GM19238 (cell line): Measurements from ENCODE around the gene WDR90.

Source experiments
- DNase-seq: peaks from one replicate; pipeline ENCODE4 v3.0.0; 2011; ENCODE audit warnings: low spot score; ENCODE audit not compliant: insufficient read length

The WDR90 gene

DNA sequence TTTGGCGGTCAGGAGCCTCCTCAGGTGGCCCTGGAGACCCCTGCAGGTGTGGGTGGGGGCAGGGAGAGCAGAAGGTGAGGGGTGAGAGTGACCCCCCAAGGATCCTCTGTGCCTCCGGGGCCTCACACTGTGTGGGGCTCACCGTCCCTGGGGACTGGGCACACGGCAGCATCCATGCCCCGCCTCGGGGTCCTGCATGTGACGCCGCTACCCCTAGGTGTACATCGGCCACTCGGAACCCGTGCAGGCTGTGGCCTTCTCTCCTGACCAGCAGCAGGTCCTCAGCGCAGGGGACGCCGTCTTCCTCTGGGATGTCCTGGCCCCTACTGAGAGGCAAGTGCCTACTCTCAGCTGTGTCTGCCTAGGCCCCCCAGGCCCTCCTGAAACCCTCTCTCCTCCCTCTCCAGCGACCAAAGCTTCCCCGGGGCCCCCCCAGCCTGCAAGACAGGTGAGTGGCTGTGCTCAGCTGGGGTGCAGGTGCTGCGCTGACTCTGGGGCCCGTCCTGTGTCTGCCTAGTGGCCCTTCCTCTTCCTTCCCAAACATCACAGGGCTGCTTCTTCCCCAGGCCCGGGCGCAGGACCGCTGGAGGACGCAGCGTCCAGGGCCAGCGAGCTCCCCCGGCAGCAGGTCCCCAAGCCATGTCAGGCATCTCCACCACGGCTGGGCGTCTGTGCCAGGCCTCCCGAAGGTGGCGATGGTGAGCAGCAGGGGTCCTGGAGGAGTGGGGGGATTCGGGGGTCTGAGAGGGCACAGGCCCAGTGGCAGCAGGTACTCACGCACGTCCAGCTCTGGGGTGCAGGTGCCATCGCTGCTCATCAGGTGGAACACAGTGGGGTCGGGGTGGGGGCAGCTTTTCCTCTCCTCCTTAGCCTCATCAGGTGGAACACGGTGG is 9.8 kb downstream of the WDR90 start:
- no peak for DNase-seq

- no peak for DNase-seq
These were observed 10.5 kb downstream of the WDR90 start for GRCh38 chr16:659618-660017.

GRCh38 chr16:660132-660458 is 10.9 kb downstream of the WDR90 start:
- no peak for DNase-seq

GRCh38 chr16:660459-661183 is 11.5 kb downstream of the WDR90 start:
- peak; percentile 93 for DNase-seq

GRCh38 chr16:661184-661821 is 12.1 kb downstream of the WDR90 start:
- DNase-seq, result no peak

DNA sequence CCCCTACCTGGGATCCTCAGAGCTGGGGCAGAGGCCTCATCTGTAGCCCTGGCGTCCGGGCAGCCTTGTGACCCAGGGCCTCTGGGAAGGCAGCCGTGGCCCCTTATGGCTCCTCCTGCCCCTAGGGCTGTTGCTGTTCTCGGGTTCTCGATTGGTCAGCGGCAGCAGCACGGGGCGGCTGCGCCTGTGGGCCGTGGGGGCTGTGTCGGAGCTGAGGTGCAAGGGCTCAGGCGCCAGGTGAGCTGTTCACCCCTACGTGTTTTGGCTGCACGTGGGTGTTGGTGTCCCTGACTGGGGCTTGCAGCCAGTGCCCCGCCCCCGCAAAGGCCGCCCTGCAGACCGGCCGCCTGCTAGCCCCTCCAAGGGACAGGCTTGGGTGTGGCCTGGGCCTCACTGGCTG is 12.9 kb downstream of the WDR90 start:
- no peak for DNase-seq

- no peak for DNase-seq
These were observed 13.4 kb downstream of the WDR90 start for GRCh38 chr16:662597-662996.

- DNase-seq, result no peak
These were observed 17.4 kb downstream of the WDR90 start for GRCh38 chr16:666572-666971.

GRCh38 chr16:667113-667779 is 18.1 kb downstream of the WDR90 start:
- no peak for DNase-seq

DNA sequence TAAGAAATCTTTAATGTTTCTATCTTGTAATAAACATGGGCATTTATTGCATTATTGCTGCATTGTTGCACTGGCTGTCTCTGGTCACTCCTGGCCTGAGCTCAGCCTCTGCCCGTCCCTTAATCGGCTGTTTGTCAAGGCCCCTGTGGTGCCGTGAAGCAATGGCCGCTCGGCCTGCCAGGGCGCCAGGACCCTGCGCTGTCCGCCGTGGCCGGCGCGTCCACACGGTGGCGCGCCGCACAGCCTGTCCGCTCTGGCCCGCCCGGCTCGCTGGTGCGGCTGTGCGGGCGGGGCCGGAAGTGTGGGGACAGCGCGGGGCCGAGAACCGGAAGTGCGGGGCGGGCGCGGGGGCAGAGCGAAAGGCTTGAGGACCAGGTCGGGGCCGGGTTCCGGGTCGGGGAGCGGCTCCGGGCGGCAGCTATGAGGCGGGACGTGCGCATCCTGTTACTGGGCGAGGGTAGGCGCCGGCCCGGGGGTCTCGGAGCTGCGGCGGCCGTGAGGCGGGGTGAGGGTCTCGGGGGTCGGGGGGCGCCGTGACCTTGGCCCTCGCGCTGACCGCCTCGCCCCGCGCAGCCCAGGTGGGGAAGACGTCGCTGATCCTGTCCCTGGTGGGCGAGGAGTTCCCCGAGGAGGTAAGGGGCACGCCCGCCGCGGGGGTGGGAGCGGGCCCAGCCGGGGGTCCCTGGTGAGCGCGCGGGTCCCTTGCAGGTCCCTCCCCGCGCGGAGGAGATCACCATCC is 18.8 kb downstream of the WDR90 start, which contains the start of gene RHOT2:
TSS of gene RHOT2 (plus strand) at position 353 of the 739 bp plus-strand sequence. CDS start at position 421, 68 bp downstream.
- DNase-seq, result peak; percentile 99

DNA sequence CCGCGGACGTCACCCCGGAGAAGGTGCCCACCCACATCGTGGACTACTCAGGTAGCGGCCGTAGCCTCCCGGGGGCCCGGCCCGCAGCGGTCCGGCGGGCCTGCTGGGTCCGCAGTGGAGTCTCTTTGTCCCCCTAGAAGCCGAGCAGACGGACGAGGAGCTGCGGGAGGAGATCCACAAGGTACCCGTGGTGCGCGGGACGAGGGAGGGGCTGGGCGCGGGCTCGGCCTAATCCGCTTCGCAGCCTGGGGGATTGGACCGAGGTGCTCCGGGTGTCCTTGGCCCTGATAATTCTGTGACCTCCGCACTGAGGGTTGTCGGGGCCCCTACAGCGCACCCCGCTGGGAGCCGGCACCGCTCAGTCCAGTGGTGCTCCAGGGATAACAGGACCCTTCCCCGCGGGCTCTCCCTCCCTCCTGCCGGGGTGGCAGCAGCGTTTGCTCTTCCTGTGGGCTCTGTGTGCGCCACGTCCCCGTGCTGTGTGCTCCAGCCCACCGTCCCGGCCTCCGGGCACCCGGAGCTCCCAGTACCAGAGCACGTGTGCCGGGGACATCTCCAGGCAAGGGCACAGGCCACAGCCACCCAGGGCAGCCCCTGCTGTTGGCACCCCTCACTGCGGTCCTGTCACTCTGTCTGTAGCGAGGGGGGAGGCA is 19.5 kb downstream of the WDR90 start:
- DNase-seq, result no peak

DNA sequence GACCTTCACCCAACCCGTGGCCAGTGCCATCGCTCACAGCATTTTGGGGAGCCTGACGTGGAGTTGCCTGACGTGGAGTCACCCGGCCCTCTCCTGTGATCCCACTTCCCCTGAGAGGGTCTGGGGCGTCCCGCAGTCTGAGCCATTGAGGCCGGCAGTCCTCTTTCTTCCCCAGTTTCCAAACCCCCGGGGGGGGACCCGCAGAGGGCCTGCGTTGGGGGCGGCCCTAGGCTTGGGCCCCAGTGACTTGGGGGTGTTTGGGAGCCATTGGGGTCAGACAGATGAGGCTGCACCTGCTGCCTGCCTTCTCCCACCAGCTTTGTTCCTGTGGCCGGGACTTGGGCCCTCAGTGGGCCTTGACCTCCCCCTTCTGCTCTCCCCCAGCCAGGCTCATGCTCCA is 20.5 kb downstream of the WDR90 start:
- no peak for DNase-seq

DNA sequence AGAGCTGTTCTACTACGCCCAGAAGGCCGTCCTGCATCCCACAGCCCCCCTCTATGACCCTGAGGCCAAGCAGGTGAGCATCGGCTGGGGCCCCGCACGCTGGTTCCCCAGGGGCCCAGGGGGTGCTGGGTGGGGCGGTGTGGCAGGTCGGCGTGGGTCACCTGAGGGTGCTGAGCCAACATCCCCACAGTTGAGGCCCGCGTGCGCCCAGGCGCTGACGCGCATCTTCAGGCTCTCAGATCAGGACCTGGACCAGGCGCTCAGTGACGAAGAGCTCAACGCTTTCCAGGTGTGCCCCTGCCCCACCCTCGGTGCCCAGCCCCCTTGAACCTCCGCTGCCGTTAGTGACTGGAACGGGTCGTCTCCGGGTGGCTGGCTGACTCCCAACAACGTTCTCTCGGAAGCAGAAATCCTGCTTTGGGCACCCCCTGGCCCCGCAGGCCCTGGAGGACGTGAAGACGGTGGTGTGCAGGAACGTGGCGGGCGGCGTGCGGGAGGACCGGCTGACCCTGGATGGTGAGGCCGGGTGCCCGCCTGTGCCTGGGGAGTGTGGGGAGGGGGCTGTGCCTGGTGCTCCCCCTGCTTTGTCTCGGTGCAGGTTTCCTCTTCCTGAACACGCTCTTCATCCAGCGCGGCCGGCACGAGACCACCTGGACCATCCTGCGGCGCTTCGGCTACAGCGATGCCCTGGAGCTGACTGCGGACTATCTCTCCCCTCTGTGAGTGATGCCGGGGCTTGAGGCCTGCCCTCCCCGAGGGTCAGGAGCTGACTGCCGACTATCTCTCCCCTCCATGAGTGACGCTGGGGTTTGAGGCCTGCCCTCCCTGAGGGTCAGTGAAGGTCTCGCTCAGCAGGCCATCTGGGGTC is 21.6 kb downstream of the WDR90 start:
- DNase-seq, result no peak

- no peak for DNase-seq
These were observed 22.4 kb downstream of the WDR90 start for GRCh38 chr16:671353-672131.

DNA sequence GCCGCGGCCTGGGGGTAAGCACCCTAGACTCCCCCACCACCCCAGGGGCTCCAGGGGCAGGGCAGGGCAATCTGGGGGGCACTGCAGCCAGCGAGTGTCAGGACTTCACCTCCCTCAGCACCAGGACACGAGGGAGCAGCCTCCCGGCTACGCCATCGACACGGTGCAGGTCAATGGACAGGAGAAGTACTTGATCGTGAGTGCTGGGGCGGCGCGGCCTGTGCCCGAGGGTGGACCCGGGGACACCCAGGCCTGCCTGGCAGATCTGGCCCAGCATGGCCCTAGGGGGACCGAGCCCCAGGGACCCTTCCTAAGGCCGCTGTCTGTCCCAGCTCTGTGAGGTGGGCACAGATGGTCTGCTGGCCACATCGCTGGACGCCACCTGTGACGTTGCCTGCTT is 23.2 kb downstream of the WDR90 start:
- DNase-seq, result no peak

DNA sequence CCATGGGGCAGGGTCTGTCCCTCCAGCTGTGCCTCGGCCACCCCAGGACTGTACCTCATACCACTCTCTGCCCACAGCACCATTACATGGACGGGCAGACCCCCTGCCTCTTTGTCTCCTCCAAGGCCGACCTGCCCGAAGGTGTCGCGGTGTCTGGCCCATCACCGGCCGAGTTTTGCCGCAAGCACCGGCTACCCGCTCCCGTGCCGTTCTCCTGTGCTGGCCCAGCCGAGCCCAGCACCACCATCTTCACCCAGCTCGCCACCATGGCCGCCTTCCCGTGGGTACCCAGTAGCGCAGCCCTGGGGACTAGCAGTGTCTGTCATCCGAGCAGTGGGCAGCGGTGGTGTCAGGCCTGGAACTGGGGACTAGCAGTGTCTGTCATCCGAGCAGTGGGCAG is 23.7 kb downstream of the WDR90 start:
- DNase-seq, result no peak

GRCh38 chr16:673399-673991 is 24.3 kb downstream of the WDR90 start:
- no peak for DNase-seq

DNA sequence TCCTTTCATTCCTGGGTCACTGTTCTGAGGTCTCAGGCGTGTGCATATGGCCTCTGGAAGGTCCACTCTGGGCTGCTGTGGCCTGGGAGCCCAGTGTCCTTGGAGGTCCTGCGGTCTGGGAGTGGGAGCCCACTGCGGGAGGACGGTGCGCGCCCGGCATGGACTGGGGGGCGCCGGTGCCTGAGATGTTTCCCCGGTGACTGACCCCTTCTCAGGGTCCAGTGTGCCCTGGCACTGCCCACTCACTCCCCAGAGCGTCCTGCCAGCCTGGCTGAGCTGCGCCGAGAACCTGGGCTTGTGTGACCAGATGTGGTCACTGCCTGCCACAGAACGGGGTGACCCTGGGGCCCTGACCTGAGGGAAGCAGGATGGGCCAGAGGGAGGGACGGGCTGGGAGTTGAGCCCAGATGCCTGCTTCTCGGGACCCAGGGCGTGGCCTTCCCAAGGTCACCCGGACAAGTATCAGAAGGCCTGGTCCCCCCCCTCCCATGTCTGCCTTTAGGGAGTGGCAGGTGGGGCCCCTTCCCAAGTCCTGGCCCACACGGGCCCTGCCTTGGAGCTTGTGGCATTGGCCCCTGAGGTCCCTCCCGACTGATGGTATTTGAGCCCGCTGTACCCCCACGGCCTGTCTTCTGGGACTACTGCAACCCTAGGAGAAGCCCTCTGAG is 25.2 kb downstream of the WDR90 start:
- no peak for DNase-seq
